Skeletal muscle cell (primary cell): ENCODE measurements around the gene POLR3C.
"Not testable (repeated sequence)": the region's sequence is repeated elsewhere in the genome, so short reads cannot be mapped to it uniquely, and the experiment has no call there.

Experiments used
- DNase-seq: peaks from one replicate; pipeline ENCODE4 v3.0.0-alpha.2; 2010; ENCODE audit warnings: low read depth
- H3K4me3 ChIP-seq: 2 replicates; pipeline ENCODE4 v1.5.1; 2011; ENCODE audit warnings: low read depth, mild to moderate bottlenecking, control low read depth, low read length, moderate library complexity

The POLR3C gene

GRCh38 chr1:145823565-145824498 is at the start of gene POLR3C, which contains the start of gene RNF115:
Gene POLR3C (plus strand): TSS chr1:145824200. CDS start chr1:145825777, 1,577 bp downstream.
Gene RNF115 (minus strand): TSS chr1:145824095. CDS start chr1:145823873, 222 bp downstream.
- DNase-seq: peak; percentile 77
- peak within 1 kb of the TSS; percentile 96 for H3K4me3 ChIP-seq

GRCh38 chr1:145777357-145778145 is 46.4 kb upstream of the POLR3C start:
- no peak overlapping the region for H3K4me3 ChIP-seq
- no peak for DNase-seq

- no peak for DNase-seq
- H3K4me3 ChIP-seq: no peak overlapping the region
These were observed 45.9 kb upstream of the POLR3C start for GRCh38 chr1:145778146-145778540.

- peak; percentile 76 for DNase-seq
- H3K4me3 ChIP-seq: no peak overlapping the region
These were observed 41.5 kb upstream of the POLR3C start for GRCh38 chr1:145782272-145783099.

GRCh38 chr1:145784409-145784808 is 39.6 kb upstream of the POLR3C start:
- no peak for DNase-seq
- no peak overlapping the region for H3K4me3 ChIP-seq

- DNase-seq: no peak
- H3K4me3 ChIP-seq: no peak overlapping the region
These were observed 38.5 kb upstream of the POLR3C start for GRCh38 chr1:145785547-145785946.

- no peak overlapping the region for H3K4me3 ChIP-seq
- DNase-seq: no peak
These were observed 37.7 kb upstream of the POLR3C start for GRCh38 chr1:145786271-145786670.

- H3K4me3 ChIP-seq: no peak overlapping the region
- DNase-seq: no peak
These were observed 35.4 kb upstream of the POLR3C start for GRCh38 chr1:145788580-145788979.

- H3K4me3 ChIP-seq, DNase-seq: not testable (repeated sequence)
These were observed 32.1 kb upstream of the POLR3C start for GRCh38 chr1:145791860-145792259.

- DNase-seq: no peak
- H3K4me3 ChIP-seq: no peak overlapping the region
These were observed 31.5 kb upstream of the POLR3C start for GRCh38 chr1:145792484-145792883.

GRCh38 chr1:145795257-145795881 is 28.6 kb upstream of the POLR3C start:
- DNase-seq: no peak

GRCh38 chr1:145796753-145797152 is 27.2 kb upstream of the POLR3C start:
- H3K4me3 ChIP-seq: no peak overlapping the region
- DNase-seq: no peak

More at GRCh38 chr1:145795257-145795881, 28.6 kb upstream of the POLR3C start:
- H3K4me3 ChIP-seq: no peak overlapping the region

- no peak for DNase-seq
These were observed 24.2 kb upstream of the POLR3C start for GRCh38 chr1:145799806-145800205.

GRCh38 chr1:145804235-145805045 is 19.6 kb upstream of the POLR3C start:
- no peak overlapping the region for H3K4me3 ChIP-seq
- DNase-seq: no peak

More at GRCh38 chr1:145799806-145800205, 24.2 kb upstream of the POLR3C start:
- H3K4me3 ChIP-seq: no peak overlapping the region

- H3K4me3 ChIP-seq: no peak overlapping the region
- DNase-seq: peak; percentile 18
These were observed 18.9 kb upstream of the POLR3C start for GRCh38 chr1:145805057-145805456.

GRCh38 chr1:145806408-145806807 is 17.6 kb upstream of the POLR3C start:
- H3K4me3 ChIP-seq: no peak overlapping the region

GRCh38 chr1:145806844-145807243 is 17.2 kb upstream of the POLR3C start:
- no peak overlapping the region for H3K4me3 ChIP-seq
- no peak for DNase-seq

More at GRCh38 chr1:145806408-145806807, 17.6 kb upstream of the POLR3C start:
- DNase-seq: no peak
